Mammary epithelial cell (primary cell): Measurements from ENCODE around the gene ETFB.

ENCODE experiments used
- EZH2 ChIP-seq: IDR thresholded peaks from 2 replicates; pipeline ENCODE4 v1.6.1; 2012; ENCODE audit warnings: low read length, inconsistent platforms, borderline replicate concordance
- TF ChIP-seq, protein P1 (sequence below), 2 donors: IDR thresholded peaks in 1 of 2; conservative IDR thresholded peaks in 1 of 2; 2 replicates each; pipeline ENCODE4 v1.5.1; 2011 to 2012; ENCODE audit warnings: inconsistent platforms in 2 of 2, low read length in 2 of 2, mild to moderate bottlenecking in 2 of 2, control low read depth in 1 of 2, low read depth in 1 of 2; ENCODE audit not compliant: insufficient read depth in 1 of 2; ENCODE audit errors: extremely low read depth in 1 of 2

- TF ChIP-seq, protein P1, sequence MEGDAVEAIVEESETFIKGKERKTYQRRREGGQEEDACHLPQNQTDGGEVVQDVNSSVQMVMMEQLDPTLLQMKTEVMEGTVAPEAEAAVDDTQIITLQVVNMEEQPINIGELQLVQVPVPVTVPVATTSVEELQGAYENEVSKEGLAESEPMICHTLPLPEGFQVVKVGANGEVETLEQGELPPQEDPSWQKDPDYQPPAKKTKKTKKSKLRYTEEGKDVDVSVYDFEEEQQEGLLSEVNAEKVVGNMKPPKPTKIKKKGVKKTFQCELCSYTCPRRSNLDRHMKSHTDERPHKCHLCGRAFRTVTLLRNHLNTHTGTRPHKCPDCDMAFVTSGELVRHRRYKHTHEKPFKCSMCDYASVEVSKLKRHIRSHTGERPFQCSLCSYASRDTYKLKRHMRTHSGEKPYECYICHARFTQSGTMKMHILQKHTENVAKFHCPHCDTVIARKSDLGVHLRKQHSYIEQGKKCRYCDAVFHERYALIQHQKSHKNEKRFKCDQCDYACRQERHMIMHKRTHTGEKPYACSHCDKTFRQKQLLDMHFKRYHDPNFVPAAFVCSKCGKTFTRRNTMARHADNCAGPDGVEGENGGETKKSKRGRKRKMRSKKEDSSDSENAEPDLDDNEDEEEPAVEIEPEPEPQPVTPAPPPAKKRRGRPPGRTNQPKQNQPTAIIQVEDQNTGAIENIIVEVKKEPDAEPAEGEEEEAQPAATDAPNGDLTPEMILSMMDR (conservative IDR thresholded peaks at IDR 0.05 in 1 of 2, IDR thresholded peaks at IDR 0.05 in 1 of 2; ENCODE audit: extremely low read depth in 1 of 2, insufficient read depth in 1 of 2, low read depth in 1 of 2, low read length in 2 of 2) = no peak
- TF ChIP-seq EZH2 = no peak
Observed at GRCh38 chr19:51316688-51317087, 49.5 kb downstream of the ETFB start.
